Measurements from ENCODE around the gene DCTN5. TPM values are rescaled to one million over a fixed set of nuclear protein-coding genes. Genes with fewer than 3 reads are reported as not detected.

Gene DCTN5
- total RNA-seq, 1 experiment from 2014 or later = 48.7 TPM

DNA sequence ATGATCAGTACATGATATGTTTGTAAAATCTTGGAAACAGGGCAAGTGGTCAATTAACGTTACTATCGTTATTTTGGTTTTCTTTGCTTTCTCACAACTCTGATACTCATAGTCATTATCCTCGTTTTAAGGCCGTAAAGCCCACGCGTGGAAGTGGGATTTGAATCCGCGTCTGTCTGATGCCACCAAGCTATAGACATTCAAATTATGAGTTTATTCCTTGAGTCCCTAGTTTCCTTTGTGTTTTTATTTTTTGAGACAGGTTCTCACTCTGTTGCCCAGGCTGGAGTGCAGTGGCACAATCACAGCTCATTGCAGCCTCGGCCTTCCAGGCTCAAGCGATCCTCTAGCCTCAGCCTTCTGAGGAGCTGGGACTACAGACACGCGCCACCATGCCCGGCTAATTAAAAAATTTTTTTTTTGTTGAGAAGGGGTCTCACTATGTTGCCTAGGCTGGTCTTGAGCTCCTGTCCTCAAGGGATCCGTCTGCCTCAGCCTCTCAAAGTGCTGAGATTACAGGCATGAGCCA, 1.0 kb downstream of the DCTN5 start:
- no peak for DNase-seq (ENCODE audit: low read depth)
- in situ Hi-C loops (cut with HindIII; ENCODE audit: low pct_unique_long_range_greater_than_20kb, low sequenced_read_pairs) = no loop called here

DNA sequence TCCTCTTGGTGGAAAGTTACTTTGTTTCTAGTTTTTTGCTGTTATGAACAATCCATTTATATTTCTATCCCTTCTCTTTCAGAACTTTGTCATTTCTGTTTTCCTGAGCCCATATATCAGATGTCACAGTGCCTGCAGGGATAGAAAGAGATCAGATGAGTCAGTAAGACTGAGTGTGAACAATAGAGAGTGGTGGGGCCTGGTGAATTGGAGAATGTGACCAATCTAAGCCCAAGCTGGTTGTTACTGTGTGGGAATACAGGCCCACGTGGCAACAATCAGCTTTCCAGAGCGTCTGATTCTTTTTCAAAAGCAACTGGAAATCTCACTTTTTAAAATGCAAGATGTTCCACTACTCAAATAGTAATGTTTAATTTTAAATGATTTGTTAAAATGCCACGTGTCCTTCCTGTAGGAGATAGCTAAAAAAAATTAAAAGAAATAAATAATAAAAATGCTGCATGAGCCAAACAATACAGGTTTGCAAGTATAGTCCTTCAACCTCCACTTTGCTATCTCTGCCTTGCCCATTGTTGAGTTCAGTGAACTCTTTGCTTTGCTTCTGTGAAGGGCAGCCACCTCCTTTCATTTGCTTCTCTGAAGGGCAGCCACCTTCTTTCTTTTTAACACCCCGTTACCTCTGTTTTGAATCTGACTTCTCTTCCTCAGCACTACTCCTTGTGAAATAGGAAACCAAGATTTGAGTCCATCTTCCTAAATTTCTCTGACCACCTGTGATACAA, 9.6 kb downstream of the DCTN5 start:
- in situ Hi-C loops (cut with HindIII; ENCODE audit: low pct_unique_long_range_greater_than_20kb, low sequenced_read_pairs) = no loop called here
- no peak for DNase-seq (ENCODE audit: low read depth)

- in situ Hi-C loops (cut with HindIII; ENCODE audit: low pct_unique_long_range_greater_than_20kb, low sequenced_read_pairs) = no loop called here
- DNase-seq (ENCODE audit: low read depth) = no peak
Observed at GRCh38 chr16:23651943-23652468, 10.7 kb downstream of the DCTN5 start.

- in situ Hi-C loops (cut with HindIII; ENCODE audit: low pct_unique_long_range_greater_than_20kb, low sequenced_read_pairs) = no loop called here
- DNase-seq (ENCODE audit: low read depth) = no peak
Observed at GRCh38 chr16:23663918-23664317, 22.7 kb downstream of the DCTN5 start.

GRCh38 chr16:23666571-23667354, 25.5 kb downstream of the DCTN5 start:
- no peak for DNase-seq (ENCODE audit: low read depth)
- in situ Hi-C loops (cut with HindIII; ENCODE audit: low pct_unique_long_range_greater_than_20kb, low sequenced_read_pairs) = no loop called here

- no peak for DNase-seq (ENCODE audit: low read depth)
- in situ Hi-C loops (cut with HindIII; ENCODE audit: low pct_unique_long_range_greater_than_20kb, low sequenced_read_pairs) = no loop called here
Observed at GRCh38 chr16:23667355-23667659, 26.0 kb downstream of the DCTN5 start.

DNA sequence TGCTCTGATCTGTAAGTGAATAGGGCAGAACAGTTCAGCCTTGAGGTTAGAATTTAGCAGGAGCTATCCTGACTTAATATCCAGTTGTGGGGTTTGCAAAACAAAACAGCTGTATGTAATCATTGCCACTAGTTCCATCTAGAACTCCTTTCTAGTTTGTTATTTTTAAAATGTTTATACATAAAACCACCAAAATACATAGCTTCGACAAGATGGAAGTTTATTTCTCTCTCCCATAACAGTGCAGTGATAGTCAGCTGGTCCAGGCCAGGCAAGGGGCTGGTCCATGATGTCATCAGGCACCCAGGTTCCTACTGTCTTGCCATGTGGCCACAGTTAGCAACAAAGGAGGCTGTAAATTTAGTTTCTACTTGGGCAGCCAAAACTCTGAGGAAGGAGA, 27.0 kb downstream of the DCTN5 start:
- in situ Hi-C loops (cut with HindIII; ENCODE audit: low pct_unique_long_range_greater_than_20kb, low sequenced_read_pairs) = no loop called here
- DNase-seq (ENCODE audit: low read depth) = no peak

GRCh38 chr16:23668873-23669272, 27.6 kb downstream of the DCTN5 start:
- DNase-seq (ENCODE audit: low read depth) = no peak

GRCh38 chr16:23670137-23670776, 29.0 kb downstream of the DCTN5 start:
- DNase-seq (ENCODE audit: low read depth) = peak; percentile 87
- in situ Hi-C loops (cut with HindIII; ENCODE audit: low pct_unique_long_range_greater_than_20kb, low sequenced_read_pairs) = no loop called here

More at GRCh38 chr16:23668873-23669272, 27.6 kb downstream of the DCTN5 start:
- in situ Hi-C loops (cut with HindIII; ENCODE audit: low pct_unique_long_range_greater_than_20kb, low sequenced_read_pairs) = no loop called here

- DNase-seq (ENCODE audit: low read depth) = no peak
- in situ Hi-C loops (cut with HindIII; ENCODE audit: low pct_unique_long_range_greater_than_20kb, low sequenced_read_pairs) = no loop called here
Observed at GRCh38 chr16:23673971-23674614, 32.8 kb downstream of the DCTN5 start.

DNA sequence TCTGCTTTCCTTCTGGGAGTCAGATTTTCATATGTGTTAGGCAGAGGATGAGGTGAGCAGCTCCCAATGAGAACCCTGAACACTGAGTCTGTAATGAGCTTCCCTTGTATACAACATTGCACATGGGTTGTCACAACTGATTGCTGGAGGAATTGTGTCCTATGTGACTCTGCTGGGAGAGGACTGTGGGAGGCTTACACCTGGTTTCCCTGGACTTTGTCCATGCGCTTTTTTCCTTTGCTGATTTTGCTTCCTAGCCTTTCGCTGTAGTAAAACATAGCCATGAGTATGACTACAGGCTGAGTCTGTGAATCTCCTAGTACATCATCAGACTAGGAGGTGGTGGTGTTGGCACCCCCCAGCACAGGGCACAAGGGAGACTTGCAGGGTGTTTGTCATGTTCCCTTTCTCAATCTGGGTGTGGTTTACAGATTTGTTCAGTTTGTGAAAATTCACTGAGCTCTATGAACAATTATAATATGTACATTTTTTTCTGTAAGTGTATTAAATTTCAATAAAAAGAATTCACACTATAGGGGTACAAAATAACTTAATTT, 35.7 kb downstream of the DCTN5 start:
- no peak for DNase-seq (ENCODE audit: low read depth)
- in situ Hi-C loops (cut with HindIII; ENCODE audit: low pct_unique_long_range_greater_than_20kb, low sequenced_read_pairs) = no loop called here

GRCh38 chr16:23678430-23679273, 37.4 kb downstream of the DCTN5 start, which contains the start of gene PLK1:
Gene PLK1 (plus strand): TSS chr16:23678889. CDS start chr16:23678933, 44 bp downstream.
- in situ Hi-C loops (cut with HindIII; ENCODE audit: low pct_unique_long_range_greater_than_20kb, low sequenced_read_pairs) = no loop called here
- peak; percentile 93 for DNase-seq (ENCODE audit: low read depth)

GRCh38 chr16:23679274-23679985, 38.2 kb downstream of the DCTN5 start:
- in situ Hi-C loops (cut with HindIII; ENCODE audit: low pct_unique_long_range_greater_than_20kb, low sequenced_read_pairs) = no loop called here
- peak; percentile 52 for DNase-seq (ENCODE audit: low read depth)

DNA sequence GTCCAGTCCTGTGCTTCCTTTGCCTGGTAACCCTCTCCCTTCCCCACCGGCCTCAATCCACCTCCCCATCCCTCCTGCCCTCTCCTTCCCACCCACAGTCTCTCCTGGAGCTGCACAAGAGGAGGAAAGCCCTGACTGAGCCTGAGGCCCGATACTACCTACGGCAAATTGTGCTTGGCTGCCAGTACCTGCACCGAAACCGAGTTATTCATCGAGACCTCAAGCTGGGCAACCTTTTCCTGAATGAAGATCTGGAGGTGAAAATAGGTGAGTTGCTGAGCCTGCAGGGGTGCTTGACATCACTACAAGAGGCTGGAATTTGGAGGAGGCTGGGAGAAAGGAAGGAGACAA, 38.7 kb downstream of the DCTN5 start:
- in situ Hi-C loops (cut with HindIII; ENCODE audit: low pct_unique_long_range_greater_than_20kb, low sequenced_read_pairs) = no loop called here
- no peak for DNase-seq (ENCODE audit: low read depth)

- in situ Hi-C loops (cut with HindIII; ENCODE audit: low pct_unique_long_range_greater_than_20kb, low sequenced_read_pairs) = no loop called here
- DNase-seq (ENCODE audit: low read depth) = no peak
Observed at GRCh38 chr16:23682181-23682580, 40.9 kb downstream of the DCTN5 start.

DNA sequence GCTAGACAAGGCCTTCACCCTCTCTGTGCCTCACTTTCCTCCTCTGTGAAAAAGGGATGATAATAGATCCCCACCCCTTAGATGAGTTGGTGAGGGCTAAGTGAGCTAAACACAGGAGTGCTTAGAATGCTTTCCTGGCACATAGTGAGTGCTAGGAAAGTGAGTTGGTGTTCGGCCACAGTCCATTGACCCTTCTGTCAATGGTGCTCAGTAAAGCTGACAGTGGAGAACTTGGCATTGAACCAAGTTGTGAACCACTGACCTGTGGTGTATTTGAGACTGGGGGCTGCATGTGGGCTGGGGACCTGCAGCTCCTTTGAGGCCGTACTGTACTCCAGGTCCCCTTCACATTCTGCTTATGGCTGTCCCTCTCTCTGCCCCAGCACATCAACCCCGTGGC, 42.2 kb downstream of the DCTN5 start:
- in situ Hi-C loops (cut with HindIII; ENCODE audit: low pct_unique_long_range_greater_than_20kb, low sequenced_read_pairs) = no loop called here
- no peak for DNase-seq (ENCODE audit: low read depth)

Data from Caki2 (cell line).